ENCODE measurements around the gene TAF11L6.

- TF ChIP-seq CTCF (IDR thresholded peaks at IDR 0.05 in 8 of 11, conservative IDR thresholded peaks at IDR 0.05 in 3 of 11) (no peak), POLR2A (IDR thresholded peaks at IDR 0.05) (no peak)
Observed at GRCh38 chr5:17482790-17483189, 45.7 kb upstream of the TAF11L6 start.
